AG04450 (cell line): ENCODE results near the gene ZBTB34. TPM values are rescaled to one million over a fixed set of nuclear protein-coding genes. Genes with fewer than 3 reads are reported as not detected.

Source experiments
- CTCF ChIA-PET: fragments of 300-600, 350-600 bp; formaldehyde crosslinking; extraction: SDS; loops from one replicate; lab custom pipeline; 2022; ENCODE audit warnings: antibody characterized with exemption, inconsistent platforms; lab: Charles Lee
- POLR2A ChIA-PET: fragments of 350-600 bp; formaldehyde crosslinking; extraction: SDS; loops from one replicate; lab custom pipeline; 2021; ENCODE audit warnings: antibody characterized with exemption, inconsistent platforms; lab: Yijun Ruan, JAX
- DNase-seq: peaks from one replicate; pipeline ENCODE4 v3.0.0-alpha.2; 2011; ENCODE audit warnings: low read depth, low spot score
- H3K27ac ChIP-seq: one replicate; pipeline ENCODE4 v1.5.1; 2012; ENCODE audit warnings: low read depth, low read length, control low read depth
- H3K27me3 ChIP-seq: one replicate; pipeline ENCODE4 v1.6.0; 2012; ENCODE audit warnings: low read length; ENCODE audit not compliant: control insufficient read depth, insufficient read depth
- H3K4me3 ChIP-seq: 2 replicates; pipeline ENCODE4 v1.5.1; 2011; ENCODE audit warnings: mild to moderate bottlenecking, low read depth, low read length, control low read depth
- H3K9me3 ChIP-seq: 2 replicates; pipeline ENCODE4 v1.5.1; 2012; ENCODE audit warnings: low read length; ENCODE audit not compliant: control insufficient read depth, insufficient read depth
- CTCF ChIP-seq: IDR thresholded peaks from 2 replicates; pipeline ENCODE4 v1.5.1; 2011; ENCODE audit warnings: low read depth, low read length, control low read depth, inconsistent platforms
- polyA plus RNA-seq: library from polyadenylated mRNA; depleted of rRNA; stranded (reverse); fragments of >200 nt; gene quantifications from 2 replicates; pipeline ENCODE4 v1.2.3, GENCODE V29; 2011

The ZBTB34 gene
- polyA plus RNA-seq, 1 experiment = 9.4 TPM

- TF ChIP-seq CTCF = no peak
- Histone ChIP-seq H3K27me3 (no peaks in the 10 kb centered on the region), H3K9me3 (no peaks in the 10 kb centered on the region), H3K4me3 (no peak overlapping the region), H3K27ac (no peak overlapping the region)
- ChIA-PET POLR2A (no interaction called here), CTCF (interaction anchor here (0.8 kb wide), 1 partner anchor 53 kb away, joined by 3 read pairs; no protein-coding TSS in a partner anchor)
- DNase-seq = no peak
These were observed 25.8 kb upstream of the ZBTB34 start for GRCh38 chr9:126834672-126835071.

- CTCF ChIA-PET = no interaction called here
- POLR2A ChIA-PET = no interaction called here
- no peak for DNase-seq
- TF ChIP-seq CTCF = no peak
- H3K4me3 ChIP-seq = no peak overlapping the region
- no peak overlapping the region for H3K27ac ChIP-seq
- no peaks in the 10 kb centered on the region for H3K9me3 ChIP-seq
- no peaks in the 10 kb centered on the region for H3K27me3 ChIP-seq
These were observed 24.2 kb upstream of the ZBTB34 start for GRCh38 chr9:126836216-126836615.

- ChIA-PET CTCF (no interaction called here), POLR2A (no interaction called here)
- no peak for DNase-seq
- TF ChIP-seq CTCF = no peak
- H3K27ac ChIP-seq = no peak overlapping the region
- no peaks in the 10 kb centered on the region for H3K9me3 ChIP-seq
- no peak overlapping the region for H3K4me3 ChIP-seq
- H3K27me3 ChIP-seq = no peaks in the 10 kb centered on the region
These were observed 22.2 kb upstream of the ZBTB34 start for GRCh38 chr9:126838055-126838811.

- Histone ChIP-seq H3K4me3 (no peak overlapping the region), H3K27ac (no peak overlapping the region), H3K27me3 (no peaks in the 10 kb centered on the region), H3K9me3 (no peaks in the 10 kb centered on the region)
- ChIA-PET CTCF (no interaction called here), POLR2A (no interaction called here)
- DNase-seq = no peak
- no peak for TF ChIP-seq CTCF
These were observed 21.5 kb upstream of the ZBTB34 start for GRCh38 chr9:126838895-126839294.

GRCh38 chr9:126839301-126839700, 21.1 kb upstream of the ZBTB34 start:
- Histone ChIP-seq H3K27ac (no peak overlapping the region), H3K9me3 (no peaks in the 10 kb centered on the region), H3K27me3 (no peaks in the 10 kb centered on the region), H3K4me3 (no peak overlapping the region)
- CTCF ChIA-PET = no interaction called here
- DNase-seq = no peak
- TF ChIP-seq CTCF = no peak
- POLR2A ChIA-PET = no interaction called here
